GM13977 (cell line): ENCODE measurements around the gene SUSD6.
A peak's percentile ranks its signal among the peaks of the same experiment; 100 is the strongest.

ENCODE experiments used
- DNase-seq: peaks from one replicate; pipeline ENCODE4 v3.0.0; 2012; ENCODE audit warnings: low spot score
- CTCF ChIP-seq: IDR thresholded peaks from 2 replicates; pipeline ENCODE4 v1.5.1; 2012; ENCODE audit warnings: mild to moderate bottlenecking, control low read depth; ENCODE audit not compliant: insufficient read depth; ENCODE audit errors: extremely low read depth, missing control alignments
- in situ Hi-C: fragments of 300-500 bp; cut with MboI; formaldehyde crosslinking; loops from one replicate; pipeline ENCODE4 v1.12.0; 2022; ENCODE audit warnings: low sequenced_read_pairs, low pct_unique_long_range_greater_than_20kb, mixed read lengths, inconsistent platforms; ENCODE audit not compliant: unreplicated experiment

SUSD6 gene

GRCh38 chr14:69612783-69613130, 1.4 kb downstream of the SUSD6 start:
- TF ChIP-seq CTCF = peak; percentile 13
- no peak for DNase-seq
- in situ Hi-C loops = no loop called here

- in situ Hi-C loops = no loop called here
- no peak for DNase-seq
- TF ChIP-seq CTCF = no peak
These were observed 2.1 kb downstream of the SUSD6 start for GRCh38 chr14:69613312-69614073.

DNA sequence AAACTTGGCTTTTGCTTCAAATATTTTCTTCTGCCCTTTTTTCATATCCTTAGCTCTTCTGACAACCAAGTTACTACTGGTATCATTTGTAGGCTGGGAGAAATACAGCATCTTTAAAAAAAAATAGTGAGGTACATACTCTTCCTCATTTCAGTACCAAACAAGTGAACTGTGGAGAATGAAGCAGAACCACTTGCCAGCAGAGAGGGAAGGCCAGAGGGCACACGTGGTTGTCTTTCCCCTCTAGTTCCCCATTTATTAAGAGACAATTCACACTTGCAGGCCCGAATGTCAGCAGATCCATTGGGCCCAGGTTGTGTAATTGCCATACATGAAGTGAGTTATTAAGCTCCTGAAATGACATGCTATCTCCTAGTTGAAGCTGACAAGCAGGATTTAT, 3.2 kb downstream of the SUSD6 start:
- TF ChIP-seq CTCF = no peak

GRCh38 chr14:69615121-69615495, 3.7 kb downstream of the SUSD6 start:
- in situ Hi-C loops = no loop called here
- DNase-seq = no peak

More for the DNA sequence above, 3.2 kb downstream of the SUSD6 start:
- DNase-seq = no peak
- in situ Hi-C loops = no loop called here

DNA sequence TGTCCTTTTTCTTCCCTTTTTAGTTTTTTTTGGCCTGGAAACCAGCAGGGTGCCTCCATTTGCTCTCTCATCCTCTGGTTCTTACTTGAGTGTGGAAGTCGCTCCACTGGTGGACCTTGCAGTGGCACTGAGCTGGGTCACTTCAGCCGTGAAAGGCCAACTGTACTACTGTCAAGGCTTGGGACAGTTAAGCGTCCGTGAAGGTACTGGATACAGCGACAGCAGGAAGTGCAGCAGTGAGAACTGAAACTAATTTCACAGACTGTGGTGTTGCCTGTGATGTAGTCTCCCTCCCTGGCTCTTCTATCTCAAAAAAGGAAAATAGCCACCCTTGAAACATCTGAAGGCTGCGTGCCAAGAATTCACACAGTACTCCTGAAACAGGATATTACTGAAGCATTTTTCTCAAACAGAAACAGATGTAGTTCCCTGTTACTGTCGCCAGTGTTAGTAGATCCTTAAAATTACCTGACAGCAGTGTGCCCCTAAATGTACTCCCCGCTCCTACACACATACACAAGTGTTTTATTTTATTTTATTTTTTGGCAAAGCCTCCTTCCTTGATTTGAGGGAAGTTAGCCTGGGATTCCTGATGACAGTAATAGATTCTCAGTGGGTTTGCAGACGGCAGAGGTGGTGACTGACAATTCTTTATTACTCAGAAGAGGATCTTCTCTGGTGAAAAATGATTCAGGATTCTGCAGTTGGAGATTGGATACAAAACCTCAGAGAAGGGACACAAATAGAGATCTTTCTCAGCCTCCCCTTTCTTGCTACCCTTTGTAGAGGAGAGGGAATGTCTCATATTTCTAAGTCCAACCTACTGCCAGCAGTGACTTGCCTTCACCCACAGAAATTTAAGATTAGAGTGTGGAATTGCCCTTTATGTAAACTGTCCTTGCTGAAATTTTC, 4.4 kb downstream of the SUSD6 start:
- in situ Hi-C loops = no loop called here
- peak; percentile 64 for DNase-seq
- no peak for TF ChIP-seq CTCF

More at GRCh38 chr14:69615121-69615495, 3.7 kb downstream of the SUSD6 start:
- no peak for TF ChIP-seq CTCF

DNA sequence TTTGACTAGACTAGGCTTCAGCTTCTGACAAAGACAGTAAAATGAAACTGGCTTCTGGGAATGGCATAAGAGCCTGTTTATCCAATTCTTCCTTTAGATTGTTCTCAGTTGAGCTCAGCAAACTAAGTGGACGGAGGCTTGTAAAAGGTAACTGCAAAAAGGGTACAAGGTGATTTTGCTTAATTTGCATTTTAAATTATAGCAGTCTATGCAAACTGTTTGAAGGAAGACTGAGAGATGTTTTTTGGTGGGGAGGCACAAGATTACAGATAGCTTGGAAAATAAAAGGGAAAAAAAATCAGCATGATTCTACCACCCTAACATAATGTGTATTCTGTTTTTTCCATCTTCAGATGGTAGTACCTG, 5.0 kb downstream of the SUSD6 start:
- no peak for TF ChIP-seq CTCF
- no peak for DNase-seq
- in situ Hi-C loops = no loop called here
